HepG2 (cell line): ENCODE measurements around the gene CDH13. TPM values are rescaled to one million over a fixed set of nuclear protein-coding genes. Genes with fewer than 3 reads are reported as not detected.

Experiments used
- ATAC-seq: fragments of 200-7000 bp; cut with Tn5 transposase; 3 replicates; pipeline ENCODE4 v1.9.1; 2020; ENCODE audit warnings: mild to moderate bottlenecking, moderate library complexity
- BruUV-seq: library from RNA; stranded (reverse); fragments of 400-500 nt; replicated peaks from 2 replicates; lab custom pipeline; 2021; lab: Mats Ljungman, UMichigan
- CTCF ChIA-PET: fragments of 300-600 bp; formaldehyde crosslinking; extraction: SDS; loops from one replicate; lab custom pipeline; 2021; ENCODE audit warnings: low total read pairs, inconsistent platforms, low intra/inter-chr PET ratio; lab: Yijun Ruan, JAX
- POLR2A ChIA-PET: fragments of 350-600 bp; sonication (Branson Sonifier 250); formaldehyde crosslinking; loops from one replicate; lab custom pipeline; 2020; ENCODE audit warnings: antibody characterized with exemption, inconsistent platforms; lab: Yijun Ruan, JAX
- DNase-seq: peaks from one replicate; pipeline ENCODE4 v3.0.0-alpha.2; 2015; ENCODE audit warnings: low spot score
- FAIRE-seq: peaks from 3 replicates; lab custom pipeline; 2011; peaks lifted over from hg19 to GRCh38; lab: Jason Lieb, UNC
- H2AFZ ChIP-seq: one replicate; pipeline ENCODE4 v1.6.1; 2011; ENCODE audit warnings: low read length, inconsistent platforms
- H3K27ac ChIP-seq: fragments of 300-600 bp; 3 replicates; pipeline ENCODE4 v1.8.0; 2011; ENCODE audit warnings: mixed run types, mild to moderate bottlenecking, mixed read lengths, low read length, inconsistent platforms; ENCODE audit not compliant: insufficient read depth; ENCODE audit errors: extremely low read length
- H3K27me3 ChIP-seq, 2 experiments: fragments of 200-600 bp in 1 of 2; 2 replicates in 1 of 2; 3 replicates in 1 of 2; pipeline versions ENCODE4 v1.6.0 to v1.8.0; 2011; ENCODE audit warnings: low read length in 2 of 2, mild to moderate bottlenecking in 2 of 2, moderate library complexity in 2 of 2, inconsistent platforms in 1 of 2; ENCODE audit not compliant: insufficient read depth in 2 of 2, control insufficient read depth in 1 of 2
- H3K36me3 ChIP-seq, 2 experiments: fragments of 200-600 bp in 1 of 2; replicated peaks in 1 of 2; 2 replicates in 1 of 2; 3 replicates in 1 of 2; pipeline versions ENCODE4 v1.5.1 to v1.8.0; 2011; ENCODE audit warnings: low read length in 2 of 2, inconsistent platforms in 1 of 2; ENCODE audit not compliant: insufficient read depth in 2 of 2, control insufficient read depth in 1 of 2
- H3K4me1 ChIP-seq: 2 replicates; pipeline ENCODE4 v1.5.1; 2012; ENCODE audit warnings: low read length, inconsistent platforms; ENCODE audit not compliant: insufficient read depth
- H3K4me2 ChIP-seq: 2 replicates; pipeline ENCODE4 v1.6.0; 2011; ENCODE audit warnings: low read depth, low read length, inconsistent platforms
- H3K4me3 ChIP-seq, 3 experiments: fragments of 200-600 bp in 1 of 3; sonication (generic), shearing (Covaris generic) in 1 of 3; replicated peaks in 1 of 3; 2 replicates each; pipeline ENCODE4 v1.5.1; 2011 to 2016; ENCODE audit warnings: low read length in 3 of 3, inconsistent platforms in 2 of 3, low read depth in 2 of 3, mild to moderate bottlenecking in 2 of 3, control low read depth in 1 of 3, mixed read lengths in 1 of 3; ENCODE audit not compliant: insufficient read depth in 1 of 3
- H3K79me2 ChIP-seq: one replicate; pipeline ENCODE4 v1.6.1; 2011; ENCODE audit warnings: low read length, inconsistent platforms; ENCODE audit not compliant: insufficient read depth
- H3K9ac ChIP-seq: 2 replicates; pipeline ENCODE4 v1.6.0; 2011; ENCODE audit warnings: mild to moderate bottlenecking, low read depth, low read length, inconsistent platforms; ENCODE audit not compliant: insufficient read depth
- H3K9me3 ChIP-seq: 2 replicates; pipeline ENCODE4 v1.5.1; 2012; ENCODE audit warnings: mild to moderate bottlenecking, low read length
- H4K20me1 ChIP-seq: 2 replicates; pipeline ENCODE4 v1.6.0; 2011; ENCODE audit warnings: inconsistent platforms, mild to moderate bottlenecking, low read length, moderate library complexity; ENCODE audit not compliant: insufficient read depth
- MIER3 ChIP-seq: IDR thresholded peaks from 2 replicates; pipeline ENCODE4 v1.6.1; 2016; ENCODE audit warnings: missing compliant biosample characterization, borderline replicate concordance
- POLR2AphosphoS2 ChIP-seq: IDR thresholded peaks from 2 replicates; pipeline ENCODE4 v1.6.1; 2011; ENCODE audit warnings: low read depth, low read length, improper control_type of control experiment
- TSC22D2 ChIP-seq: sonication (generic); formaldehyde crosslinking; IDR thresholded peaks from 2 replicates; pipeline ENCODE4 v1.5.1; 2020; ENCODE audit warnings: missing genetic modification reagents, mild to moderate bottlenecking, borderline replicate concordance
- ZBTB3 ChIP-seq: sonication (generic); formaldehyde crosslinking; IDR thresholded peaks from 2 replicates; pipeline ENCODE4 v1.4.0; 2020; ENCODE audit warnings: low read depth, mild to moderate bottlenecking, moderate library complexity, missing genetic modification reagents, borderline replicate concordance
- ZNF136 ChIP-seq: sonication (generic); formaldehyde crosslinking; IDR thresholded peaks from 2 replicates; pipeline ENCODE4 v1.8.1; 2022; ENCODE audit warnings: low read depth, mild to moderate bottlenecking, moderate library complexity, missing genetic modification reagents
- ZNF558 ChIP-seq: sonication (generic); formaldehyde crosslinking; IDR thresholded peaks from 2 replicates; pipeline ENCODE4 v1.9.0; 2022; ENCODE audit warnings: mild to moderate bottlenecking, missing genetic modification reagents, borderline replicate concordance
- WGBS: methylation state at CpG from one replicate; pipeline ENCODE4 v1.1.6; 2017; ENCODE audit warnings: low lambda C conversion rate; 5-methylcytosine and 5-hydroxymethylcytosine counted together
- in situ Hi-C: cut with HindIII; loops from 2 replicates; pipeline ENCODE4 v1.10.0; 2017; ENCODE audit warnings: low pct_unique_long_range_greater_than_20kb; ENCODE audit not compliant: extremely low pct_ligation_motif_present
- intact Hi-C: fragments of 100-400 bp; cut with micrococcal nuclease; formaldehyde crosslinking; loops from one replicate; pipeline ENCODE4 v1.10.0; 2022; ENCODE audit not compliant: unreplicated experiment
- polyA plus RNA-seq, 8 experiments: library from polyadenylated mRNA; depleted of rRNA in 3 of 8; stranded (reverse) in 7 of 8; unstranded in 1 of 8; fragments of >200 nt; fragmentation: Illumina TruSeq in 4 of 8; extraction: Trizol in 4 of 8; gene quantifications; 2 replicates each; pipeline versions ENCODE4 v1.2.1 to v1.2.3, GENCODE V29; 2011 to 2016; ENCODE audit warnings: low read depth in 4 of 8, missing spikeins in 1 of 8, mixed read lengths in 1 of 8; ENCODE audit not compliant: insufficient read depth in 1 of 8
- total RNA-seq, 5 experiments: library from RNA; depleted of rRNA; stranded (reverse); fragments of >200 nt; fragmentation: Illumina TruSeq; extraction: Trizol; gene quantifications; 2 replicates each; pipeline ENCODE4 v1.2.3, GENCODE V29; 2016; ENCODE audit warnings: low read depth in 1 of 5
- TF ChIP-seq, protein P1 (sequence below): sonication (generic); formaldehyde crosslinking; IDR thresholded peaks from 2 replicates; pipeline ENCODE4 v1.4.0; 2020; ENCODE audit warnings: mild to moderate bottlenecking, missing genetic modification reagents
- TF ChIP-seq, protein P2 (sequence below): sonication (generic); formaldehyde crosslinking; IDR thresholded peaks from 2 replicates; pipeline ENCODE4 v1.4.0; 2020; ENCODE audit warnings: mild to moderate bottlenecking, missing genetic modification reagents, borderline replicate concordance
- TF ChIP-seq, protein P3 (sequence below): sonication (generic); formaldehyde crosslinking; IDR thresholded peaks from 2 replicates; pipeline ENCODE4 v1.4.0; 2020; ENCODE audit warnings: missing genetic modification reagents, borderline replicate concordance
- TF ChIP-seq, protein P4 (sequence below): sonication (generic); formaldehyde crosslinking; conservative IDR thresholded peaks from 2 replicates; pipeline ENCODE4 v1.8.0; 2022; ENCODE audit warnings: low read depth, missing genetic modification reagents
- TF ChIP-seq, protein P5 (sequence below): sonication (generic); formaldehyde crosslinking; IDR thresholded peaks from 2 replicates; pipeline ENCODE4 v1.4.0; 2020; ENCODE audit warnings: missing genetic modification reagents, mild to moderate bottlenecking, borderline replicate concordance

CDH13 gene
- total and polyA plus RNA-seq, 2 of the 13 experiments (the other 11 are each of a cell fraction or from before 2014, with no cell fraction given) = not detected

DNA sequence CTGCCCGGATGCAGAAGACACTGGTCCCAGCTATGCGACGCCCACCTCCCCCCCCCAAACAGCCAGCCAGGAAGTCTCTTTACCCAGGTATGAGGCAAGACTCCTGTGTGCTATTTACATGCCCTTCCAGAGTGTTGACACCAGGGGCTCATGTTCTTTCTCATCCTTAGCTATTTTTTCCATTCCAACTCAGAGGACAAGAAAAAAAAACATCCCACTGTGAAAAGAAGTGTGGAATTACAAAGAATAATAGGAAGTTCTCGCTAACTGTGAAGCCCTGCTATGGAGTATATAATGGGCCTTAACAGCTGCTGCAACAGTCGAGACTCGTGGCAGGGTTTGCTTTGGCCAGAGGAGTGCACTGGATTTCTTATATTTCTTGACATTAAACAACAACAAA is 584.9 kb downstream of the CDH13 start:
- CTCF ChIA-PET = no interaction called here
- FAIRE-seq (no peak), DNase-seq (no peak), ATAC-seq (no peak)
- H3K79me2 ChIP-seq = no peaks in the 10 kb centered on the region
- no peaks in the 10 kb centered on the region for H3K36me3 ChIP-seq
- no peak overlapping the region for H3K4me3 ChIP-seq
- POLR2A ChIA-PET = no interaction called here
- H3K9me3 ChIP-seq = no peaks in the 10 kb centered on the region
- no peak overlapping the region for H3K27ac ChIP-seq
- no peaks in the 10 kb centered on the region for H4K20me1 ChIP-seq
- BruUV-seq = no TSS peak
- no peak overlapping the region for H2AFZ ChIP-seq
- WGBS = 0% methylated on average over 5 of the region's 6 CpGs
- intact Hi-C loops = no loop called here
- no peaks in the 10 kb centered on the region for H3K27me3 ChIP-seq
- in situ Hi-C loops = loop anchor here (25.0 kb wide), 1 partner anchor 949 kb away; no protein-coding TSS in a partner anchor
- no peak overlapping the region for H3K4me2 ChIP-seq
- no peak overlapping the region for H3K9ac ChIP-seq
- no peaks in the 10 kb centered on the region for H3K4me1 ChIP-seq
- TF ChIP-seq, protein P1, sequence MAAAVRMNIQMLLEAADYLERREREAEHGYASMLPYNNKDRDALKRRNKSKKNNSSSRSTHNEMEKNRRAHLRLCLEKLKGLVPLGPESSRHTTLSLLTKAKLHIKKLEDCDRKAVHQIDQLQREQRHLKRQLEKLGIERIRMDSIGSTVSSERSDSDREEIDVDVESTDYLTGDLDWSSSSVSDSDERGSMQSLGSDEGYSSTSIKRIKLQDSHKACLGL (CRISPR knock-in tag) = no peak
- no peak for TF ChIP-seq ZBTB3
- TF ChIP-seq, protein P2, sequence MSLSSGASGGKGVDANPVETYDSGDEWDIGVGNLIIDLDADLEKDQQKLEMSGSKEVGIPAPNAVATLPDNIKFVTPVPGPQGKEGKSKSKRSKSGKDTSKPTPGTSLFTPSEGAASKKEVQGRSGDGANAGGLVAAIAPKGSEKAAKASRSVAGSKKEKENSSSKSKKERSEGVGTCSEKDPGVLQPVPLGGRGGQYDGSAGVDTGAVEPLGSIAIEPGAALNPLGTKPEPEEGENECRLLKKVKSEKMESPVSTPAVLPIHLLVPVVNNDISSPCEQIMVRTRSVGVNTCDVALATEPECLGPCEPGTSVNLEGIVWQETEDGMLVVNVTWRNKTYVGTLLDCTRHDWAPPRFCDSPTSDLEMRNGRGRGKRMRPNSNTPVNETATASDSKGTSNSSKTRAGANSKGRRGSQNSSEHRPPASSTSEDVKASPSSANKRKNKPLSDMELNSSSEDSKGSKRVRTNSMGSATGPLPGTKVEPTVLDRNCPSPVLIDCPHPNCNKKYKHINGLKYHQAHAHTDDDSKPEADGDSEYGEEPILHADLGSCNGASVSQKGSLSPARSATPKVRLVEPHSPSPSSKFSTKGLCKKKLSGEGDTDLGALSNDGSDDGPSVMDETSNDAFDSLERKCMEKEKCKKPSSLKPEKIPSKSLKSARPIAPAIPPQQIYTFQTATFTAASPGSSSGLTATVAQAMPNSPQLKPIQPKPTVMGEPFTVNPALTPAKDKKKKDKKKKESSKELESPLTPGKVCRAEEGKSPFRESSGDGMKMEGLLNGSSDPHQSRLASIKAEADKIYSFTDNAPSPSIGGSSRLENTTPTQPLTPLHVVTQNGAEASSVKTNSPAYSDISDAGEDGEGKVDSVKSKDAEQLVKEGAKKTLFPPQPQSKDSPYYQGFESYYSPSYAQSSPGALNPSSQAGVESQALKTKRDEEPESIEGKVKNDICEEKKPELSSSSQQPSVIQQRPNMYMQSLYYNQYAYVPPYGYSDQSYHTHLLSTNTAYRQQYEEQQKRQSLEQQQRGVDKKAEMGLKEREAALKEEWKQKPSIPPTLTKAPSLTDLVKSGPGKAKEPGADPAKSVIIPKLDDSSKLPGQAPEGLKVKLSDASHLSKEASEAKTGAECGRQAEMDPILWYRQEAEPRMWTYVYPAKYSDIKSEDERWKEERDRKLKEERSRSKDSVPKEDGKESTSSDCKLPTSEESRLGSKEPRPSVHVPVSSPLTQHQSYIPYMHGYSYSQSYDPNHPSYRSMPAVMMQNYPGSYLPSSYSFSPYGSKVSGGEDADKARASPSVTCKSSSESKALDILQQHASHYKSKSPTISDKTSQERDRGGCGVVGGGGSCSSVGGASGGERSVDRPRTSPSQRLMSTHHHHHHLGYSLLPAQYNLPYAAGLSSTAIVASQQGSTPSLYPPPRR (CRISPR knock-in tag) = no peak
- TF ChIP-seq, protein P3, sequence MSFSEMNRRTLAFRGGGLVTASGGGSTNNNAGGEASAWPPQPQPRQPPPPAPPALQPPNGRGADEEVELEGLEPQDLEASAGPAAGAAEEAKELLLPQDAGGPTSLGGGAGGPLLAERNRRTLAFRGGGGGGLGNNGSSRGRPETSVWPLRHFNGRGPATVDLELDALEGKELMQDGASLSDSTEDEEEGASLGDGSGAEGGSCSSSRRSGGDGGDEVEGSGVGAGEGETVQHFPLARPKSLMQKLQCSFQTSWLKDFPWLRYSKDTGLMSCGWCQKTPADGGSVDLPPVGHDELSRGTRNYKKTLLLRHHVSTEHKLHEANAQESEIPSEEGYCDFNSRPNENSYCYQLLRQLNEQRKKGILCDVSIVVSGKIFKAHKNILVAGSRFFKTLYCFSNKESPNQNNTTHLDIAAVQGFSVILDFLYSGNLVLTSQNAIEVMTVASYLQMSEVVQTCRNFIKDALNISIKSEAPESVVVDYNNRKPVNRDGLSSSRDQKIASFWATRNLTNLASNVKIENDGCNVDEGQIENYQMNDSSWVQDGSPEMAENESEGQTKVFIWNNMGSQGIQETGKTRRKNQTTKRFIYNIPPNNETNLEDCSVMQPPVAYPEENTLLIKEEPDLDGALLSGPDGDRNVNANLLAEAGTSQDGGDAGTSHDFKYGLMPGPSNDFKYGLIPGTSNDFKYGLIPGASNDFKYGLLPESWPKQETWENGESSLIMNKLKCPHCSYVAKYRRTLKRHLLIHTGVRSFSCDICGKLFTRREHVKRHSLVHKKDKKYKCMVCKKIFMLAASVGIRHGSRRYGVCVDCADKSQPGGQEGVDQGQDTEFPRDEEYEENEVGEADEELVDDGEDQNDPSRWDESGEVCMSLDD = no peak
- TF ChIP-seq, protein P4, sequence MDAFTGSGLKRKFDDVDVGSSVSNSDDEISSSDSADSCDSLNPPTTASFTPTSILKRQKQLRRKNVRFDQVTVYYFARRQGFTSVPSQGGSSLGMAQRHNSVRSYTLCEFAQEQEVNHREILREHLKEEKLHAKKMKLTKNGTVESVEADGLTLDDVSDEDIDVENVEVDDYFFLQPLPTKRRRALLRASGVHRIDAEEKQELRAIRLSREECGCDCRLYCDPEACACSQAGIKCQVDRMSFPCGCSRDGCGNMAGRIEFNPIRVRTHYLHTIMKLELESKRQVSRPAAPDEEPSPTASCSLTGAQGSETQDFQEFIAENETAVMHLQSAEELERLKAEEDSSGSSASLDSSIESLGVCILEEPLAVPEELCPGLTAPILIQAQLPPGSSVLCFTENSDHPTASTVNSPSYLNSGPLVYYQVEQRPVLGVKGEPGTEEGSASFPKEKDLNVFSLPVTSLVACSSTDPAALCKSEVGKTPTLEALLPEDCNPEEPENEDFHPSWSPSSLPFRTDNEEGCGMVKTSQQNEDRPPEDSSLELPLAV (CRISPR knock-in tag) = no peak
- TF ChIP-seq, protein P5, sequence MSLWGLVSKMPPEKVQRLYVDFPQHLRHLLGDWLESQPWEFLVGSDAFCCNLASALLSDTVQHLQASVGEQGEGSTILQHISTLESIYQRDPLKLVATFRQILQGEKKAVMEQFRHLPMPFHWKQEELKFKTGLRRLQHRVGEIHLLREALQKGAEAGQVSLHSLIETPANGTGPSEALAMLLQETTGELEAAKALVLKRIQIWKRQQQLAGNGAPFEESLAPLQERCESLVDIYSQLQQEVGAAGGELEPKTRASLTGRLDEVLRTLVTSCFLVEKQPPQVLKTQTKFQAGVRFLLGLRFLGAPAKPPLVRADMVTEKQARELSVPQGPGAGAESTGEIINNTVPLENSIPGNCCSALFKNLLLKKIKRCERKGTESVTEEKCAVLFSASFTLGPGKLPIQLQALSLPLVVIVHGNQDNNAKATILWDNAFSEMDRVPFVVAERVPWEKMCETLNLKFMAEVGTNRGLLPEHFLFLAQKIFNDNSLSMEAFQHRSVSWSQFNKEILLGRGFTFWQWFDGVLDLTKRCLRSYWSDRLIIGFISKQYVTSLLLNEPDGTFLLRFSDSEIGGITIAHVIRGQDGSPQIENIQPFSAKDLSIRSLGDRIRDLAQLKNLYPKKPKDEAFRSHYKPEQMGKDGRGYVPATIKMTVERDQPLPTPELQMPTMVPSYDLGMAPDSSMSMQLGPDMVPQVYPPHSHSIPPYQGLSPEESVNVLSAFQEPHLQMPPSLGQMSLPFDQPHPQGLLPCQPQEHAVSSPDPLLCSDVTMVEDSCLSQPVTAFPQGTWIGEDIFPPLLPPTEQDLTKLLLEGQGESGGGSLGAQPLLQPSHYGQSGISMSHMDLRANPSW (CRISPR knock-in tag) = no peak
- no peak for TF ChIP-seq TSC22D2 (CRISPR knock-in tag)
- TF ChIP-seq ZNF136 (CRISPR knock-in tag) = no peak
- no peak for TF ChIP-seq POLR2AphosphoS2
- TF ChIP-seq MIER3 = no peak
- no peak for TF ChIP-seq ZNF558 (CRISPR knock-in tag)
